Measurements from ENCODE around the gene C1QTNF2. TPM values are rescaled to one million over a fixed set of nuclear protein-coding genes. Genes with fewer than 3 reads are reported as not detected.

Gene C1QTNF2
- total RNA-seq, 4 donors from 2014 or later, result 0.59 to 16.5 (median 3.0) TPM

- no peaks in the 10 kb centered on the region for H3K27me3 ChIP-seq
- intact Hi-C loops (cut with DNase I; ENCODE audit: low total_unique reads), result no loop called here
- no peaks in the 10 kb centered on the region for H3K4me1 ChIP-seq
- TF ChIP-seq POLR2A (IDR thresholded peaks at IDR 0.05) (no peak), CTCF (IDR thresholded peaks at IDR 0.05) (no peak)
- H3K36me3 ChIP-seq, result no peaks in the 10 kb centered on the region
- DNase-seq, result no peak
- no peaks in the 10 kb centered on the region for H3K9me3 ChIP-seq
- H3K27ac ChIP-seq, result no peak overlapping the region
- no peak overlapping the region for H3K4me3 ChIP-seq
Observed at GRCh38 chr5:160326981-160327380, 43.4 kb downstream of the C1QTNF2 start.

GRCh38 chr5:160325716-160326115 is 44.7 kb downstream of the C1QTNF2 start:
- no peaks in the 10 kb centered on the region for H3K27me3 ChIP-seq
- no peaks in the 10 kb centered on the region for H3K36me3 ChIP-seq
- H3K27ac ChIP-seq, result no peak overlapping the region
- intact Hi-C loops (cut with DNase I; ENCODE audit: low total_unique reads), result no loop called here
- no peak for DNase-seq
- no peaks in the 10 kb centered on the region for H3K4me1 ChIP-seq
- TF ChIP-seq CTCF (IDR thresholded peaks at IDR 0.05) (no peak), POLR2A (IDR thresholded peaks at IDR 0.05) (no peak)
- no peak overlapping the region for H3K4me3 ChIP-seq
- H3K9me3 ChIP-seq, result no peaks in the 10 kb centered on the region

GRCh38 chr5:160324886-160325285 is 45.5 kb downstream of the C1QTNF2 start:
- H3K4me1 ChIP-seq, result no peaks in the 10 kb centered on the region
- TF ChIP-seq POLR2A (IDR thresholded peaks at IDR 0.05), result no peak
- TF ChIP-seq CTCF (IDR thresholded peaks at IDR 0.05), result no peak
- no peak for DNase-seq
- intact Hi-C loops (cut with DNase I; ENCODE audit: low total_unique reads), result no loop called here
- H3K4me3 ChIP-seq, result no peak overlapping the region
- H3K36me3 ChIP-seq, result no peaks in the 10 kb centered on the region
- H3K27me3 ChIP-seq, result no peaks in the 10 kb centered on the region
- no peaks in the 10 kb centered on the region for H3K9me3 ChIP-seq
- H3K27ac ChIP-seq, result no peak overlapping the region

- TF ChIP-seq CTCF (IDR thresholded peaks at IDR 0.05) (no peak), POLR2A (IDR thresholded peaks at IDR 0.05) (no peak)
- intact Hi-C loops (cut with DNase I; ENCODE audit: low total_unique reads), result no loop called here
- H3K4me3 ChIP-seq, result no peak overlapping the region
- DNase-seq, result no peak
- no peaks in the 10 kb centered on the region for H3K9me3 ChIP-seq
- H3K27ac ChIP-seq, result no peak overlapping the region
- H3K36me3 ChIP-seq, result no peaks in the 10 kb centered on the region
- H3K27me3 ChIP-seq, result no peaks in the 10 kb centered on the region
- no peaks in the 10 kb centered on the region for H3K4me1 ChIP-seq
Observed at GRCh38 chr5:160318409-160318808, 52.0 kb downstream of the C1QTNF2 start.

- no peak for TF ChIP-seq CTCF (IDR thresholded peaks at IDR 0.05)
- no peak for TF ChIP-seq POLR2A (IDR thresholded peaks at IDR 0.05)
- intact Hi-C loops (cut with DNase I; ENCODE audit: low total_unique reads), result no loop called here
- DNase-seq, result no peak
- Histone ChIP-seq H3K4me1 (no peaks in the 10 kb centered on the region), H3K9me3 (no peaks in the 10 kb centered on the region), H3K27ac (no peak overlapping the region), H3K4me3 (no peak overlapping the region), H3K36me3 (no peaks in the 10 kb centered on the region), H3K27me3 (no peaks in the 10 kb centered on the region)
Observed at GRCh38 chr5:160317434-160317833, 53.0 kb downstream of the C1QTNF2 start.
